GM23338 (cell line): ENCODE measurements around the gene WDR70. TPM values are rescaled to one million over a fixed set of nuclear protein-coding genes. Genes with fewer than 3 reads are reported as not detected.

ENCODE experiments used
- ATAC-seq: fragments of 200-7000 bp; cut with Tn5 transposase; 3 replicates; pipeline ENCODE4 v1.9.1; 2020
- DNase-seq: peaks from one replicate; pipeline ENCODE4 v3.0.0-alpha.2; 2015; ENCODE audit warnings: low spot score
- H2AFZ ChIP-seq: fragments of 200-600 bp; sonication (generic); 2 replicates; pipeline ENCODE4 v1.8.0; 2016; ENCODE audit warnings: antibody characterized with exemption, mild to moderate bottlenecking, moderate library complexity
- H3F3A ChIP-seq: fragments of 200-600 bp; sonication (generic); replicated peaks from 2 replicates; pipeline ENCODE4 v1.8.0; 2017; ENCODE audit warnings: antibody characterized with exemption, mixed run types, low read depth
- H3K27ac ChIP-seq: fragments of 200-600 bp; sonication (generic); 2 replicates; pipeline ENCODE4 v1.6.1; 2016; ENCODE audit warnings: low read depth
- H3K27me3 ChIP-seq: fragments of 200-600 bp; sonication (generic); 2 replicates; pipeline ENCODE4 v1.8.0; 2016; ENCODE audit warnings: mild to moderate bottlenecking, mixed run types, moderate library complexity; ENCODE audit not compliant: insufficient read depth
- H3K36me3 ChIP-seq: fragments of 200-600 bp; sonication (generic); 2 replicates; pipeline ENCODE4 v1.8.0; 2016; ENCODE audit warnings: mild to moderate bottlenecking; ENCODE audit not compliant: insufficient read depth
- H3K4me1 ChIP-seq: fragments of 200-600 bp; sonication (generic); 2 replicates; pipeline ENCODE4 v1.8.0; 2016; ENCODE audit warnings: mild to moderate bottlenecking, moderate library complexity; ENCODE audit not compliant: insufficient read depth
- H3K4me2 ChIP-seq: fragments of 200-600 bp; sonication (generic); 2 replicates; pipeline ENCODE4 v1.7.1; 2017; ENCODE audit warnings: mixed run types
- H3K4me3 ChIP-seq: fragments of 200-600 bp; sonication (generic); 2 replicates; pipeline ENCODE4 v1.6.1; 2016; ENCODE audit warnings: mixed run types
- H3K79me2 ChIP-seq: fragments of 200-600 bp; sonication (generic); replicated peaks from 2 replicates; pipeline ENCODE4 v1.8.0; 2017; ENCODE audit warnings: mild to moderate bottlenecking; ENCODE audit not compliant: insufficient read depth
- H3K9me2 ChIP-seq: fragments of 200-600 bp; sonication (generic); 2 replicates; pipeline ENCODE4 v1.8.0; 2017; ENCODE audit not compliant: insufficient read depth
- H4K20me1 ChIP-seq: fragments of 200-600 bp; sonication (generic); replicated peaks from 2 replicates; pipeline ENCODE4 v1.8.0; 2017; ENCODE audit warnings: mild to moderate bottlenecking; ENCODE audit not compliant: insufficient read depth
- H3K27ac Mint-ChIP-seq: 2 replicates; pipeline ENCODE4 v1.8.0; 2020; ENCODE audit warnings: inconsistent platforms, mild to moderate bottlenecking, moderate library complexity, mixed read lengths
- H3K27me3 Mint-ChIP-seq: 3 replicates; pipeline ENCODE4 v1.8.0; 2022; ENCODE audit warnings: low read depth, mild to moderate bottlenecking, moderate library complexity, mixed read lengths, inconsistent platforms; ENCODE audit not compliant: insufficient read depth, poor library complexity
- H3K36me3 Mint-ChIP-seq: 3 replicates; pipeline ENCODE4 v1.8.0; 2021; ENCODE audit warnings: low read depth, mild to moderate bottlenecking, inconsistent platforms, moderate library complexity, mixed read lengths
- H3K4me1 Mint-ChIP-seq: 3 replicates; pipeline ENCODE4 v1.8.0; 2020; ENCODE audit warnings: mild to moderate bottlenecking, inconsistent platforms, mixed read lengths
- H3K4me3 Mint-ChIP-seq: 3 replicates; pipeline ENCODE4 v1.8.0; 2021; ENCODE audit warnings: moderate library complexity, mild to moderate bottlenecking, inconsistent platforms, mixed read lengths
- H3K9me3 Mint-ChIP-seq: 3 replicates; pipeline ENCODE4 v1.8.0; 2020; ENCODE audit warnings: moderate library complexity, mild to moderate bottlenecking, inconsistent platforms, mixed read lengths
- EZH2phosphoT487 ChIP-seq: fragments of 200-600 bp; sonication (generic); IDR thresholded peaks from one replicate; pipeline ENCODE4 v1.8.1; 2018; ENCODE audit warnings: antibody characterized with exemption; ENCODE audit not compliant: unreplicated experiment
- polyA plus RNA-seq: library from polyadenylated mRNA; unstranded; fragments of >200 nt; fragmentation: Nextera tagmentation; extraction: Ambion mirVana; gene quantifications from 2 replicates; pipeline ENCODE4 v1.2.1, GENCODE V29; 2016
- total RNA-seq: library from RNA; depleted of rRNA; stranded (reverse); fragments of >200 nt; shearing (Covaris generic); gene quantifications from 2 replicates; pipeline ENCODE4 v1.2.3, GENCODE V29; 2014
- TF ChIP-seq, protein P1 (sequence below), 2 experiments: fragments of 200-600 bp in 1 of 2; sonication (generic) in 1 of 2; conservative IDR thresholded peaks; 2 replicates each; pipeline versions ENCODE4 v1.5.1 to v1.6.1; 2016 to 2017; ENCODE audit warnings: antibody characterized with exemption in 2 of 2, low read depth in 2 of 2, mild to moderate bottlenecking in 2 of 2, moderate library complexity in 1 of 2
- TF ChIP-seq, protein P2 (sequence below): fragments of 250-450 bp; sonication (Bioruptor Pico); IDR thresholded peaks from 2 replicates; pipeline ENCODE4 v1.5.0; 2020; ENCODE audit warnings: mild to moderate bottlenecking, moderate library complexity

The WDR70 gene
- total and polyA plus RNA-seq, 2 experiments from 2014 or later: 34.9 to 86.7 TPM

DNA sequence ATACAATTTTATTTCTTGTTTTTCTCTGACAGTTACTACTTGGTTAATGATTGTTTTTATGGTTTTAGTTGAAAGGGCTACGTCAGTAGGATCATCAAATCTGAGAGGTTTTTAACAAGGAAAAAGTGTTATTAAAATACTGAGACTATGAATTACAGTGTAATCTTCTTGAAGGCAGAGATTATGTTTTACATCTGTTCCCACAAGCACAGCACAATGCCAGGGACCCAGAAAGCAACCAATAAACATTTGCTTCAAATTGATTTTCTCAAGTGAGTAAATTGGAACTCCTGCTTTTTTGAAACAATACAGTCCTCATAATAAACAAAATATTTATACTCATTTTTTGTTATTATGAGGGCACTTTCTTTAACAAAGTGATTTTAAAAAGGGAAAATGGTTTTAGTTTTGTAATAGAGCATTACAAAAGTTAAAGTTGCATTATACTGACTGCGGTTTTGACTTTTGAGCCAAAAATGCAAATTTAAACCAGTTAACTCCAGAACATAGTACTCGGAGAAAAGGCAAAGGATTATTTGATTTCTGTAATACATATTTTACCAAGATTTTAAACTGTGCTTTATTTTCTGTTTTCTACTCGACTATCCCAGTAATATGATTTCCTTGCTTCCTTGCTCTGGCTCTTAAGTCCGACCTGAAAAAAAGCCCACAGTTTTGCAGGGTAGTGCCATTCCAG, 283.8 kb downstream of the WDR70 start (continued):
- TF ChIP-seq, protein P1, sequence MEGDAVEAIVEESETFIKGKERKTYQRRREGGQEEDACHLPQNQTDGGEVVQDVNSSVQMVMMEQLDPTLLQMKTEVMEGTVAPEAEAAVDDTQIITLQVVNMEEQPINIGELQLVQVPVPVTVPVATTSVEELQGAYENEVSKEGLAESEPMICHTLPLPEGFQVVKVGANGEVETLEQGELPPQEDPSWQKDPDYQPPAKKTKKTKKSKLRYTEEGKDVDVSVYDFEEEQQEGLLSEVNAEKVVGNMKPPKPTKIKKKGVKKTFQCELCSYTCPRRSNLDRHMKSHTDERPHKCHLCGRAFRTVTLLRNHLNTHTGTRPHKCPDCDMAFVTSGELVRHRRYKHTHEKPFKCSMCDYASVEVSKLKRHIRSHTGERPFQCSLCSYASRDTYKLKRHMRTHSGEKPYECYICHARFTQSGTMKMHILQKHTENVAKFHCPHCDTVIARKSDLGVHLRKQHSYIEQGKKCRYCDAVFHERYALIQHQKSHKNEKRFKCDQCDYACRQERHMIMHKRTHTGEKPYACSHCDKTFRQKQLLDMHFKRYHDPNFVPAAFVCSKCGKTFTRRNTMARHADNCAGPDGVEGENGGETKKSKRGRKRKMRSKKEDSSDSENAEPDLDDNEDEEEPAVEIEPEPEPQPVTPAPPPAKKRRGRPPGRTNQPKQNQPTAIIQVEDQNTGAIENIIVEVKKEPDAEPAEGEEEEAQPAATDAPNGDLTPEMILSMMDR (conservative IDR thresholded peaks at IDR 0.05; ENCODE audit: low read depth in 2 of 2): no peak
- TF ChIP-seq, protein P2, sequence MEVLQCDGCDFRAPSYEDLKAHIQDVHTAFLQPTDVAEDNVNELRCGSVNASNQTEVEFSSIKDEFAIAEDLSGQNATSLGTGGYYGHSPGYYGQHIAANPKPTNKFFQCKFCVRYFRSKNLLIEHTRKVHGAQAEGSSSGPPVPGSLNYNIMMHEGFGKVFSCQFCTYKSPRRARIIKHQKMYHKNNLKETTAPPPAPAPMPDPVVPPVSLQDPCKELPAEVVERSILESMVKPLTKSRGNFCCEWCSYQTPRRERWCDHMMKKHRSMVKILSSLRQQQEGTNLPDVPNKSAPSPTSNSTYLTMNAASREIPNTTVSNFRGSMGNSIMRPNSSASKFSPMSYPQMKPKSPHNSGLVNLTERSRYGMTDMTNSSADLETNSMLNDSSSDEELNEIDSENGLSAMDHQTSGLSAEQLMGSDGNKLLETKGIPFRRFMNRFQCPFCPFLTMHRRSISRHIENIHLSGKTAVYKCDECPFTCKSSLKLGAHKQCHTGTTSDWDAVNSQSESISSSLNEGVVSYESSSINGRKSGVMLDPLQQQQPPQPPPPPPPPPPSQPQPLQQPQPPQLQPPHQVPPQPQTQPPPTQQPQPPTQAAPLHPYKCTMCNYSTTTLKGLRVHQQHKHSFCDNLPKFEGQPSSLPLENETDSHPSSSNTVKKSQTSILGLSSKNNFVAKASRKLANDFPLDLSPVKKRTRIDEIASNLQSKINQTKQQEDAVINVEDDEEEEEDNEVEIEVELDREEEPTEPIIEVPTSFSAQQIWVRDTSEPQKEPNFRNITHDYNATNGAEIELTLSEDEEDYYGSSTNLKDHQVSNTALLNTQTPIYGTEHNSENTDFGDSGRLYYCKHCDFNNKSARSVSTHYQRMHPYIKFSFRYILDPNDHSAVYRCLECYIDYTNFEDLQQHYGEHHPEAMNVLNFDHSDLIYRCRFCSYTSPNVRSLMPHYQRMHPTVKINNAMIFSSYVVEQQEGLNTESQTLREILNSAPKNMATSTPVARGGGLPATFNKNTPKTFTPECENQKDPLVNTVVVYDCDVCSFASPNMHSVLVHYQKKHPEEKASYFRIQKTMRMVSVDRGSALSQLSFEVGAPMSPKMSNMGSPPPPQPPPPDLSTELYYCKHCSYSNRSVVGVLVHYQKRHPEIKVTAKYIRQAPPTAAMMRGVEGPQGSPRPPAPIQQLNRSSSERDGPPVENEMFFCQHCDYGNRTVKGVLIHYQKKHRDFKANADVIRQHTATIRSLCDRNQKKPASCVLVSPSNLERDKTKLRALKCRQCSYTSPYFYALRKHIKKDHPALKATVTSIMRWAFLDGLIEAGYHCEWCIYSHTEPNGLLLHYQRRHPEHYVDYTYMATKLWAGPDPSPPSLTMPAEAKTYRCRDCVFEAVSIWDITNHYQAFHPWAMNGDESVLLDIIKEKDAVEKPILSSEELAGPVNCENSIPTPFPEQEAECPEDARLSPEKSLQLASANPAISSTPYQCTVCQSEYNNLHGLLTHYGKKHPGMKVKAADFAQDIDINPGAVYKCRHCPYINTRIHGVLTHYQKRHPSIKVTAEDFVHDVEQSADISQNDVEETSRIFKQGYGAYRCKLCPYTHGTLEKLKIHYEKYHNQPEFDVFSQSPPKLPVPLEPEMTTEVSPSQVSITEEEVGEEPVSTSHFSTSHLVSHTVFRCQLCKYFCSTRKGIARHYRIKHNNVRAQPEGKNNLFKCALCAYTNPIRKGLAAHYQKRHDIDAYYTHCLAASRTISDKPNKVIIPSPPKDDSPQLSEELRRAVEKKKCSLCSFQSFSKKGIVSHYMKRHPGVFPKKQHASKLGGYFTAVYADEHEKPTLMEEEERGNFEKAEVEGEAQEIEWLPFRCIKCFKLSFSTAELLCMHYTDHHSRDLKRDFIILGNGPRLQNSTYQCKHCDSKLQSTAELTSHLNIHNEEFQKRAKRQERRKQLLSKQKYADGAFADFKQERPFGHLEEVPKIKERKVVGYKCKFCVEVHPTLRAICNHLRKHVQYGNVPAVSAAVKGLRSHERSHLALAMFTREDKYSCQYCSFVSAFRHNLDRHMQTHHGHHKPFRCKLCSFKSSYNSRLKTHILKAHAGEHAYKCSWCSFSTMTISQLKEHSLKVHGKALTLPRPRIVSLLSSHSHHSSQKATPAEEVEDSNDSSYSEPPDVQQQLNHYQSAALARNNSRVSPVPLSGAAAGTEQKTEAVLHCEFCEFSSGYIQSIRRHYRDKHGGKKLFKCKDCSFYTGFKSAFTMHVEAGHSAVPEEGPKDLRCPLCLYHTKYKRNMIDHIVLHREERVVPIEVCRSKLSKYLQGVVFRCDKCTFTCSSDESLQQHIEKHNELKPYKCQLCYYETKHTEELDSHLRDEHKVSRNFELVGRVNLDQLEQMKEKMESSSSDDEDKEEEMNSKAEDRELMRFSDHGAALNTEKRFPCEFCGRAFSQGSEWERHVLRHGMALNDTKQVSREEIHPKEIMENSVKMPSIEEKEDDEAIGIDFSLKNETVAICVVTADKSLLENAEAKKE (CRISPR knock-in tag): no peak

DNA sequence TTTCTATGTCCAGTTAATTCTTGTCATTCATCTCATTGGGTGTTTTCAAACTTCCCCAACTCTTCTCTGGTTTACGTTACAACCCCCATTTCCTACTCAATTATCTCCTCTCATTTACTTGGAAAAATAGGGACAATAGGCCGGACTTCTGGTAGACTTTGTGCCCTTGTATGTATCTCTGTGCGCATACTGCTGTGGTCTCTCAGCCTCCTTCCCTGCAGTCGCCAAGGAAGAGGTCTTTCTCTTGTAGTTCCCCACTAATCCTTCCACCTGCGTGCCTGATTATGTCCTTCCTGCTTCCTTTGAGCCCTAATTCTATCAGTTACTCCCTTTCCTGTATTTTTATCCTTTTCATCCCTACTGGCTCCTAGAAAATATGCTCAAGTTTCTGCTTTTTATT, 284.4 kb downstream of the WDR70 start:
- TF ChIP-seq EZH2phosphoT487: no peak
- TF ChIP-seq, protein P2 (CRISPR knock-in tag): peak; percentile 63; the same call in 1 of the 2 replicates
- Histone ChIP-seq H3K36me3 (no peaks in the 10 kb centered on the region), H4K20me1 (no peaks in the 10 kb centered on the region), H2AFZ (no peak overlapping the region), H3K27me3 (no peaks in the 10 kb centered on the region), H3K4me2 (no peak overlapping the region), H3F3A (no peaks in the 10 kb centered on the region), H3K4me3 (no peak overlapping the region), H3K9me2 (no peaks in the 10 kb centered on the region), H3K79me2 (no peaks in the 10 kb centered on the region), H3K4me1 (peaks cover 6% of the 10 kb centered on the region; the same call in 1 of the 2 replicates), H3K27ac (no peak overlapping the region)
- peak; percentile 13 for DNase-seq
- peaks cover 29% of the 10 kb centered on the region for H3K4me1 Mint-ChIP-seq
- H3K4me3 Mint-ChIP-seq: no peak overlapping the region
- ATAC-seq: peak; percentile 48
- H3K36me3 Mint-ChIP-seq: no peaks in the 10 kb centered on the region
- H3K27ac Mint-ChIP-seq: peak overlapping the region; percentile 27; the same call in 1 of the 2 replicates
- H3K27me3 Mint-ChIP-seq: peaks cover 3% of the 10 kb centered on the region
- H3K9me3 Mint-ChIP-seq: no peaks in the 10 kb centered on the region
